Measurements from ENCODE around the gene NUP210L. TPM values are rescaled to one million over a fixed set of nuclear protein-coding genes. Genes with fewer than 3 reads are reported as not detected.

NUP210L gene
- total and polyA plus RNA-seq, 2 of the 13 experiments (the other 11 are each of a cell fraction or from before 2014, with no cell fraction given) = not detected

DNA sequence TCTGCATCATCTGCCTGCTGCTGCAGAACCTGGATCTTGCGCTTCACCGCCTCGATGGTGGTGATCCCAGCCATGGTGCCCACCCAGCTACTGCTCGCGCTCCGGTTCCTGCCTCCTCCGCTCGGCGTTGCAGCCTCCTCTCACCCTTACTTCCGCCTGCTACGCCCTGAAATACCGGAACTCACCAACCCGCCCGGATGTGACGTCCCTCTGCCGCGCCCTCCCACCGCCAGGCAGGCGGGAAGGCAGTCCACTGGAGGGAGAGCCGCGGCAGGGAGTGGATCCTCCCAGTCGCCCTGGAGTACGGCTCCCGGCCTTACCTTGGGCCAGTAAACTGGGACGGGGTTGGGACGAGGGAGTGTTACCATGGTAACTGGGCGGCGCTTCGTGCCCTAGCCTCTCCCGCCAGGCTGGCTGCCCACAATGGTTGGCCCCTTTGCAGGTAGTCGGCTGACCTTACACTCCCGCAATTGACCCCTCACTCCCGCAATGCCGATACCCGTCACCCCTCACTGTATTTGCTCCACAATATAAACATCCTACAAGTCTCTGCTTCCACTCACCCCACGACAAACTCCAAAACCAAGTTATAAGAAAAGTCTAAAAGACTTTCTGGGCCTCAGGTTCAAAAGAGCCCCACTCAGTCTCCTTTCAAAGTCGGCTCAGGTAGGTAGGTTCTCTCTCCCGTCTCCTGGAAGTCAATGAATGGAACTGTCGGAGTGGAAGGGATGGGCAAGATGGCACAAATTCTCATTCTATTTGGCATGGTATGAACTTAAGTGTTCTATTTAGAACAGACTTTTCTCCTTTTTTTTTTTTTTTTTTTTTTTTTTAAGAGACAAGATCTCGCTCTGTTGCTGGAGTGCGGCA, 28.4 kb upstream of the NUP210L start (continued):
- TF ChIP-seq, protein P1, sequence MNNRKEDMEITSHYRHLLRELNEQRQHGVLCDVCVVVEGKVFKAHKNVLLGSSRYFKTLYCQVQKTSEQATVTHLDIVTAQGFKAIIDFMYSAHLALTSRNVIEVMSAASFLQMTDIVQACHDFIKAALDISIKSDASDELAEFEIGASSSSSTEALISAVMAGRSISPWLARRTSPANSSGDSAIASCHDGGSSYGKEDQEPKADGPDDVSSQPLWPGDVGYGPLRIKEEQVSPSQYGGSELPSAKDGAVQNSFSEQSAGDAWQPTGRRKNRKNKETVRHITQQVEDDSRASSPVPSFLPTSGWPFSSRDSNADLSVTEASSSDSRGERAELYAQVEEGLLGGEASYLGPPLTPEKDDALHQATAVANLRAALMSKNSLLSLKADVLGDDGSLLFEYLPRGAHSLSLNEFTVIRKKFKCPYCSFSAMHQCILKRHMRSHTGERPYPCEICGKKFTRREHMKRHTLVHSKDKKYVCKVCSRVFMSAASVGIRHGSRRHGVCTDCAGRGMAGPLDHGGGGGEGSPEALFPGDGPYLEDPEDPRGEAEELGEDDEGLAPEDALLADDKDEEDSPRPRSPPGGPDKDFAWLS (CRISPR knock-in tag; IDR thresholded peaks at IDR 0.05; ENCODE audit: borderline replicate concordance) = no peak
- TF ChIP-seq, protein P2, sequence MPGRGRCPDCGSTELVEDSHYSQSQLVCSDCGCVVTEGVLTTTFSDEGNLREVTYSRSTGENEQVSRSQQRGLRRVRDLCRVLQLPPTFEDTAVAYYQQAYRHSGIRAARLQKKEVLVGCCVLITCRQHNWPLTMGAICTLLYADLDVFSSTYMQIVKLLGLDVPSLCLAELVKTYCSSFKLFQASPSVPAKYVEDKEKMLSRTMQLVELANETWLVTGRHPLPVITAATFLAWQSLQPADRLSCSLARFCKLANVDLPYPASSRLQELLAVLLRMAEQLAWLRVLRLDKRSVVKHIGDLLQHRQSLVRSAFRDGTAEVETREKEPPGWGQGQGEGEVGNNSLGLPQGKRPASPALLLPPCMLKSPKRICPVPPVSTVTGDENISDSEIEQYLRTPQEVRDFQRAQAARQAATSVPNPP (CRISPR knock-in tag; IDR thresholded peaks at IDR 0.05) = peak; percentile 78; the same call in 1 of the 2 replicates
- TF ChIP-seq SAFB2 (CRISPR knock-in tag; IDR thresholded peaks at IDR 0.05; ENCODE audit: borderline replicate concordance, low read depth) (no peak; the same call in 1 of the 2 replicates), BRD4 (CRISPR knock-in tag; IDR thresholded peaks at IDR 0.05) (no peak; the same call in 1 of the 2 replicates), RAD51 (IDR thresholded peaks at IDR 0.05; ENCODE audit: borderline replicate concordance) (no peak), ZNF550 (CRISPR knock-in tag; IDR thresholded peaks at IDR 0.05; ENCODE audit: borderline replicate concordance) (no peak; the same call in 1 of the 2 replicates), TBX3 (IDR thresholded peaks at IDR 0.05; ENCODE audit: borderline replicate concordance) (peak; percentile 5; the same call in 1 of the 2 replicates), ZNF3 (CRISPR knock-in tag; IDR thresholded peaks at IDR 0.05) (no peak), RARG (CRISPR knock-in tag; IDR thresholded peaks at IDR 0.05; ENCODE audit: low read depth) (no peak), HDAC2 (CRISPR knock-in tag; IDR thresholded peaks at IDR 0.05) (peak; percentile 75), PHB2 (IDR thresholded peaks at IDR 0.05; ENCODE audit: partially characterized antibody) (no peak), TRIM24 (CRISPR knock-in tag; IDR thresholded peaks at IDR 0.05) (no peak), HNRNPH1 (optimal IDR thresholded peaks at IDR 0.05; ENCODE audit: low read depth, low read length) (no peak), NR2F6 (IDR thresholded peaks at IDR 0.05) (peak; percentile 70), NR2F6 (CRISPR knock-in tag; IDR thresholded peaks at IDR 0.05) (peak; percentile 75), NAIF1 (CRISPR knock-in tag; IDR thresholded peaks at IDR 0.05; ENCODE audit: borderline replicate concordance) (no peak), SP2 (CRISPR knock-in tag; IDR thresholded peaks at IDR 0.05) (peak; percentile 87), CREB1 (IDR thresholded peaks at IDR 0.05) (peak; percentile 95), CREB1 (CRISPR knock-in tag; IDR thresholded peaks at IDR 0.05) (peak; percentile 98), ZNF781 (CRISPR knock-in tag; IDR thresholded peaks at IDR 0.05; ENCODE audit: borderline replicate concordance, not compliant biosample characterization) (peak; percentile 55), ZNF329 (CRISPR knock-in tag; IDR thresholded peaks at IDR 0.05; ENCODE audit: low read depth) (peak; percentile 91), ERF (CRISPR knock-in tag; IDR thresholded peaks at IDR 0.05) (peak; percentile 93), ZSCAN12 (CRISPR knock-in tag; IDR thresholded peaks at IDR 0.05) (no peak), ZBTB21 (CRISPR knock-in tag; IDR thresholded peaks at IDR 0.05) (peak; percentile 53; the same call in 1 of the 2 replicates), KMT2A (CRISPR knock-in tag; IDR thresholded peaks at IDR 0.05) (peak; percentile 89)
- TF ChIP-seq, protein P3, sequence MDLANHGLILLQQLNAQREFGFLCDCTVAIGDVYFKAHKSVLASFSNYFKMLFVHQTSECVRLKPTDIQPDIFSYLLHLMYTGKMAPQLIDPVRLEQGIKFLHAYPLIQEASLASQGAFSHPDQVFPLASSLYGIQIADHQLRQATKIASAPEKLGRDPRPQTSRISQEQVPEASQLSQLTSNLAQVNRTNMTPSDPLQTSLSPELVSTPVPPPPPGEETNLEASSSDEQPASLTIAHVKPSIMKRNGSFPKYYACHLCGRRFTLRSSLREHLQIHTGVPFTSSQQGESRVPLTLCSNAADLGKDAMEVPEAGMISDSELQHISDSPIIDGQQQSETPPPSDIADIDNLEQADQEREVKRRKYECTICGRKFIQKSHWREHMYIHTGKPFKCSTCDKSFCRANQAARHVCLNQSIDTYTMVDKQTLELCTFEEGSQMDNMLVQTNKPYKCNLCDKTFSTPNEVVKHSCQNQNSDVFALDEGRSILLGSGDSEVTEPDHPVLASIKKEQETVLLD (CRISPR knock-in tag; IDR thresholded peaks at IDR 0.05; ENCODE audit: low read depth) = peak; percentile 75; the same call in 1 of the 2 replicates
- TF ChIP-seq, protein P4, sequence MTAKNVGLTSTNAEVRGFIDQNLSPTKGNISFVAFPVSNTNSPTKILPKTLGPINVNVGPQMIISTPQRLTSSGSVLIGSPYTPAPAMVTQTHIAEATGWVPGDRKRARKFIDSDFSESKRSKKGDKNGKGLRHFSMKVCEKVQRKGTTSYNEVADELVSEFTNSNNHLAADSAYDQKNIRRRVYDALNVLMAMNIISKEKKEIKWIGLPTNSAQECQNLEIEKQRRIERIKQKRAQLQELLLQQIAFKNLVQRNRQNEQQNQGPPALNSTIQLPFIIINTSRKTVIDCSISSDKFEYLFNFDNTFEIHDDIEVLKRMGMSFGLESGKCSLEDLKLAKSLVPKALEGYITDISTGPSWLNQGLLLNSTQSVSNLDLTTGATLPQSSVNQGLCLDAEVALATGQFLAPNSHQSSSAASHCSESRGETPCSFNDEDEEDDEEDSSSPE (CRISPR knock-in tag; IDR thresholded peaks at IDR 0.05) = peak; percentile 100

Measured in HepG2 (cell line).